Measurements from ENCODE around the gene TLX1. TPM values are rescaled to one million over a fixed set of nuclear protein-coding genes. Genes with fewer than 3 reads are reported as not detected.
A peak's percentile ranks its signal among the peaks of the same experiment; 100 is the strongest.

Gene TLX1
- total RNA-seq, 2 experiments from 2014 or later, result not detected

GRCh38 chr10:101121654-101122031 is 9.5 kb upstream of the TLX1 start:
- Mint-ChIP-seq H3K27ac (no peak overlapping the region), H3K4me1 (ENCODE audit: low read depth) (peaks cover 28% of the 10 kb centered on the region), H3K4me3 (peak overlapping the region; percentile 97), H3K36me3 (ENCODE audit: low read depth) (peaks cover 4% of the 10 kb centered on the region), H3K9me3 (no peaks in the 10 kb centered on the region), H3K27me3 (peaks cover 76% of the 10 kb centered on the region)
- ChIA-PET CTCF (interaction anchor here (1.4 to 2.4 kb wide), 2 partner anchors 19 to 20 kb away, joined by 3 to 11 read pairs; no protein-coding TSS in a partner anchor), POLR2A (interaction anchor here (1.0 to 1.4 kb wide), 3 partner anchors 13 to 79 kb away, joined by 5 to 6 read pairs (median 5); no protein-coding TSS in a partner anchor)
- ATAC-seq (ENCODE audit: poor library complexity), result peak; percentile 11
- no peak overlapping the region for H3K27ac ChIP-seq (ENCODE audit: low read depth in 1 of 2, low read length in 2 of 2)
- TF ChIP-seq CTCF (IDR thresholded peaks at IDR 0.05), result no peak
- peak overlapping the region; percentile 79 for H3K4me3 ChIP-seq (ENCODE audit: low read length)
- H3K27me3 ChIP-seq (ENCODE audit: control insufficient read depth in 1 of 2, insufficient read depth in 2 of 2, low read length in 2 of 2), result peaks cover 45 to 51% of the 10 kb centered on the region in 2 experiments
- H3K4me1 ChIP-seq (ENCODE audit: insufficient read depth, low read length), result peaks cover 39% of the 10 kb centered on the region
- intact Hi-C loops (cut with DNase I, micrococcal nuclease), result no loop called here
- H3K36me3 ChIP-seq (ENCODE audit: insufficient read depth, low read length), result no peaks in the 10 kb centered on the region
- H3K9me3 ChIP-seq (ENCODE audit: control insufficient read depth in 1 of 2, insufficient read depth in 1 of 2, low read length in 2 of 2), result peaks cover 0 to 17% of the 10 kb centered on the region in 2 experiments
- no peak for DNase-seq

GRCh38 chr10:101122270-101123084 is 8.6 kb upstream of the TLX1 start:
- DNase-seq, result no peak

More at GRCh38 chr10:101122270-101123084, 8.6 kb upstream of the TLX1 start:
- no peaks in the 10 kb centered on the region for H3K9me3 Mint-ChIP-seq
- Histone ChIP-seq H3K9me3 (ENCODE audit: control insufficient read depth in 1 of 2, insufficient read depth in 1 of 2, low read length in 2 of 2) (peaks cover 0 to 17% of the 10 kb centered on the region in 2 experiments), H3K36me3 (ENCODE audit: insufficient read depth, low read length) (no peaks in the 10 kb centered on the region), H3K4me3 (ENCODE audit: low read length) (no peak overlapping the region), H3K27ac (ENCODE audit: low read depth in 1 of 2, low read length in 2 of 2) (no peak overlapping the region), H3K27me3 (ENCODE audit: control insufficient read depth in 1 of 2, insufficient read depth in 2 of 2, low read length in 2 of 2) (peaks cover 54 to 56% of the 10 kb centered on the region in 2 experiments), H3K4me1 (ENCODE audit: insufficient read depth, low read length) (peaks cover 39% of the 10 kb centered on the region)
- peaks cover 4% of the 10 kb centered on the region for H3K36me3 Mint-ChIP-seq (ENCODE audit: low read depth)
- POLR2A ChIA-PET, result interaction anchor here (0.5 to 1.4 kb wide), 5 partner anchors 12 to 80 kb away, joined by 3 to 6 read pairs (median 5); no protein-coding TSS in a partner anchor
- peak overlapping the region; percentile 49 for H3K4me3 Mint-ChIP-seq
- H3K4me1 Mint-ChIP-seq (ENCODE audit: low read depth), result peaks cover 28% of the 10 kb centered on the region
- no peak overlapping the region for H3K27ac Mint-ChIP-seq
- CTCF ChIA-PET, result interaction anchor here (1.4 to 2.4 kb wide), 2 partner anchors 18 to 19 kb away, joined by 3 to 11 read pairs; no protein-coding TSS in a partner anchor
- peaks cover 81% of the 10 kb centered on the region for H3K27me3 Mint-ChIP-seq
- ATAC-seq (ENCODE audit: poor library complexity), result no peak
- intact Hi-C loops (cut with DNase I, micrococcal nuclease), result no loop called here
- no peak for TF ChIP-seq CTCF (IDR thresholded peaks at IDR 0.05)

All from CD4-positive, alpha-beta T cell (primary cell).